Vagina (tissue), 2 donors: Measurements from ENCODE around the gene PRMT7.

ENCODE experiments used
- CTCF ChIP-seq, 3 experiments: fragments of 450-650 bp in 2 of 3; fragments of 200-600 bp in 1 of 3; sonication (generic) in 1 of 3; IDR thresholded peaks; one replicate each; pipeline ENCODE4 v1.5.1; 2017 to 2019; ENCODE audit warnings: antibody characterized with exemption in 3 of 3, mild to moderate bottlenecking in 2 of 3, moderate library complexity in 2 of 3
- POLR2AphosphoS5 ChIP-seq, 2 donors: sonication (generic); formaldehyde crosslinking; IDR thresholded peaks; one replicate each; pipeline ENCODE4 v1.9.0; 2017; ENCODE audit warnings: antibody characterized with exemption in 2 of 2, mild to moderate bottlenecking in 2 of 2, low read depth in 1 of 2; ENCODE audit not compliant: insufficient read depth in 1 of 2

- no peak for TF ChIP-seq POLR2AphosphoS5 (IDR thresholded peaks at IDR 0.05; ENCODE audit: insufficient read depth in 1 of 2, low read depth in 1 of 2)
- no peak for TF ChIP-seq CTCF (IDR thresholded peaks at IDR 0.05)
These were observed 24.4 kb upstream of the PRMT7 start for GRCh38 chr16:68286153-68287074.
